Body of pancreas (tissue), 4 donors: ENCODE results near the gene PTPRM. TPM values are rescaled to one million over a fixed set of nuclear protein-coding genes. Genes with fewer than 3 reads are reported as not detected.

Source experiments
- ATAC-seq: fragments of 150-250 bp; one replicate; pipeline ENCODE4 v1.9.1; 2016
- DNase-seq, 4 donors: peaks; one replicate each; pipeline ENCODE4 v3.0.0-alpha.2; 2019
- H3K27ac ChIP-seq, 4 donors: fragments of 200-600 bp; sonication (generic); 1 replicate in 3 of 4; 2 replicates in 1 of 4; pipeline versions ENCODE4 v1.5.1 to v1.6.1; 2016 to 2019; ENCODE audit warnings: mild to moderate bottlenecking in 1 of 4, mixed read lengths in 1 of 4, moderate library complexity in 1 of 4
- H3K27me3 ChIP-seq, 2 donors: fragments of 200-600 bp; sonication (generic); one replicate each; pipeline ENCODE4 v1.6.0; 2016; ENCODE audit warnings: mild to moderate bottlenecking in 1 of 2
- H3K36me3 ChIP-seq, 2 donors: fragments of 200-600 bp; sonication (generic); replicated peaks in 1 of 2; 2 replicates each; pipeline ENCODE4 v1.5.1; 2016; ENCODE audit warnings: low read depth in 2 of 2; ENCODE audit not compliant: insufficient read depth in 1 of 2
- H3K4me1 ChIP-seq: fragments of 200-600 bp; sonication (generic); one replicate; pipeline ENCODE4 v1.6.0; 2016
- H3K4me3 ChIP-seq, 2 donors: fragments of 200-600 bp; sonication (generic); 1 replicate in 1 of 2; 2 replicates in 1 of 2; pipeline ENCODE4 v1.5.1; 2016 to 2019
- H3K9me3 ChIP-seq, 3 donors: fragments of 200-600 bp; sonication (generic); 1 replicate in 2 of 3; 2 replicates in 1 of 3; pipeline ENCODE4 v1.5.1; 2016
- POLR2A ChIP-seq, 3 donors: fragments of 450-650 bp; IDR thresholded peaks; one replicate each; pipeline ENCODE4 v1.6.1; 2016; ENCODE audit warnings: antibody characterized with exemption in 3 of 3, mild to moderate bottlenecking in 2 of 3
- WGBS, 2 donors: methylation state at CpG; one replicate each; pipeline ENCODE4 v1.1.5; 2017; 5-methylcytosine and 5-hydroxymethylcytosine counted together
- intact Hi-C: fragments of 100-400 bp; cut with DNase I; formaldehyde crosslinking; loops from one replicate; pipeline ENCODE4 v1.15.1; 2023
- total RNA-seq, 2 donors: library from RNA; depleted of rRNA; stranded (reverse); fragments of >200 nt; gene quantifications; one replicate each; pipeline ENCODE4 v1.1.0, GENCODE V29; 2016
- TF ChIP-seq, protein P1 (sequence below), 7 experiments: fragments of 450-650 bp in 4 of 7; fragments of 200-600 bp in 3 of 7; sonication (generic) in 3 of 7; IDR thresholded peaks; one replicate each; pipeline ENCODE4 v1.5.1; 2016 to 2019; ENCODE audit warnings: antibody characterized with exemption in 7 of 7

The PTPRM gene
- total RNA-seq, 2 donors from 2014 or later, result 38.2 to 48.0 TPM

DNA sequence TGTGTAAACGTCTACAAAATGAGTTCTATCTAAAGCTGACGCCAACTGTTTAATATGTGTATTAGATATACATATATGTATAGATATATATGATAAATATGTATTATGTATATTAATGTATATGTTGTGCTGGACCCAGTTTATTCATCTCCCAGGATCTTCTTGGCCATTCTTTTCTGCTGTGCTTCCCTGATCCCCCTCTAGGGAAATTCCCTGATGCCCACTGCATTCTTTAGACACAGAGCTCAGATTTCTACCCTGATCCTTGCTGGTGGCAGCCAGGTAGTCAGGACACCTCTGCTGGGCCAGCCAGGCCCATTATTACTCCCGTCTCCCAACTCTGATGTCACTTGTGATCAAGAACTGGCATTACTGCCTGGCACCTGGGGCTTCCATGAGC lies 292.0 kb downstream of the PTPRM start:
- H3K9me3 ChIP-seq, result no peaks in the 10 kb centered on the region
- DNase-seq (no peak), ATAC-seq (no peak)
- no peaks in the 10 kb centered on the region for H3K36me3 ChIP-seq
- 84 to 88% methylated on average over 3 of the region's 3 CpGs for WGBS, 2 donors
- no peak overlapping the region for H3K27ac ChIP-seq
- no peaks in the 10 kb centered on the region for H3K27me3 ChIP-seq
- peaks cover 8% of the 10 kb centered on the region for H3K4me1 ChIP-seq
- no peak overlapping the region for H3K4me3 ChIP-seq
- intact Hi-C loops, result no loop called here
- TF ChIP-seq POLR2A (IDR thresholded peaks at IDR 0.05), result no peak
- TF ChIP-seq, protein P1, sequence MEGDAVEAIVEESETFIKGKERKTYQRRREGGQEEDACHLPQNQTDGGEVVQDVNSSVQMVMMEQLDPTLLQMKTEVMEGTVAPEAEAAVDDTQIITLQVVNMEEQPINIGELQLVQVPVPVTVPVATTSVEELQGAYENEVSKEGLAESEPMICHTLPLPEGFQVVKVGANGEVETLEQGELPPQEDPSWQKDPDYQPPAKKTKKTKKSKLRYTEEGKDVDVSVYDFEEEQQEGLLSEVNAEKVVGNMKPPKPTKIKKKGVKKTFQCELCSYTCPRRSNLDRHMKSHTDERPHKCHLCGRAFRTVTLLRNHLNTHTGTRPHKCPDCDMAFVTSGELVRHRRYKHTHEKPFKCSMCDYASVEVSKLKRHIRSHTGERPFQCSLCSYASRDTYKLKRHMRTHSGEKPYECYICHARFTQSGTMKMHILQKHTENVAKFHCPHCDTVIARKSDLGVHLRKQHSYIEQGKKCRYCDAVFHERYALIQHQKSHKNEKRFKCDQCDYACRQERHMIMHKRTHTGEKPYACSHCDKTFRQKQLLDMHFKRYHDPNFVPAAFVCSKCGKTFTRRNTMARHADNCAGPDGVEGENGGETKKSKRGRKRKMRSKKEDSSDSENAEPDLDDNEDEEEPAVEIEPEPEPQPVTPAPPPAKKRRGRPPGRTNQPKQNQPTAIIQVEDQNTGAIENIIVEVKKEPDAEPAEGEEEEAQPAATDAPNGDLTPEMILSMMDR (IDR thresholded peaks at IDR 0.05), result no peak

DNA sequence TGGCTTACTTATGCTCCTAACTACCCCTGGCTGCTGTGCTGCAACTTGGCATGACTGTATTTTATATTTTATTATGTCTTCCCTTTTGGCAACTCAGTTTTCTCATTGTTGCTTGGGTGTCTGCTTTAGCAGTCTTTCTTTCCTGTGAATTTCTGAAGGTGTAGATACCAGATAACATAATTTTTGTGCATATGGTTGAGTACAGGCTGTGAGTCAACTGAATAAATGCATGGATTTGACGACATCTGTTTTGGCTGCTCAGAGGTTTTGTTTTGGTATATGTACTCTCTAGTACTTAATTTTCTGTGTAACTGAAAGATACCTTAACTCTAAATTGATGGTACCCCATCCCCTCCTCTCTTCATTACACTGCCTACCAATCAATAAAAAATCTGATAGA lies 303.1 kb downstream of the PTPRM start:
- H3K9me3 ChIP-seq, result no peaks in the 10 kb centered on the region
- H3K27ac ChIP-seq, result no peak overlapping the region
- H3K27me3 ChIP-seq, result no peaks in the 10 kb centered on the region
- no peak for ATAC-seq
- whole genome bisulfite sequencing, 2 donors, result 81 to 92% methylated on average over 1 of the region's 1 CpG
- no peak overlapping the region for H3K4me3 ChIP-seq
- TF ChIP-seq POLR2A (IDR thresholded peaks at IDR 0.05), result no peak
- TF ChIP-seq, protein P1 (IDR thresholded peaks at IDR 0.05), result no peak
- H3K36me3 ChIP-seq, result no peaks in the 10 kb centered on the region
- DNase-seq, result no peak
- intact Hi-C loops, result no loop called here
- peaks cover 10% of the 10 kb centered on the region for H3K4me1 ChIP-seq

DNA sequence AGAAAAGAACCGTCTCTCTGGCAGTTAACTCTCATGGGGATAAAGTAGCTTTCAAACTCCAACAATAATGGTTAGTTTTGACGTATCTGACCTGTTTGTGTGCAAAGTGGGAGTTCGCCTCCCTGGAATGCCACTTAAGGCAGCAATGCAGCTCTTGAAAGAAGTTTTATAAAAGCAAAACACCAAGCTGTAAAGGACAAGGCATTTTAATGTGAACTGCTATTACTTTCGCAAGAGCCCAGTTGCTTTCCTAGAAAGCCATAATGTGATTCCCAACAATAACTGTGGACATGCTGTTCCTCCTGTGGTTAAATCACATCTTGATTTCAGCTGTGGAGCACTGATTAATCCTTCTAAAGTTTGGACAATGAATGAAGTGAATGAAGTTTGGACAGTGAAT lies 303.7 kb downstream of the PTPRM start:
- Histone ChIP-seq H3K9me3 (no peaks in the 10 kb centered on the region), H3K4me1 (peaks cover 10% of the 10 kb centered on the region), H3K27me3 (no peaks in the 10 kb centered on the region), H3K4me3 (no peak overlapping the region), H3K27ac (no peak overlapping the region), H3K36me3 (no peaks in the 10 kb centered on the region)
- TF ChIP-seq, protein P1 (IDR thresholded peaks at IDR 0.05), result no peak
- no peak for TF ChIP-seq POLR2A (IDR thresholded peaks at IDR 0.05)
- no peak for ATAC-seq
- intact Hi-C loops, result no loop called here
- DNase-seq, result no peak
- 78 to 87% methylated on average over 4 of the region's 4 CpGs for WGBS, 2 donors

DNA sequence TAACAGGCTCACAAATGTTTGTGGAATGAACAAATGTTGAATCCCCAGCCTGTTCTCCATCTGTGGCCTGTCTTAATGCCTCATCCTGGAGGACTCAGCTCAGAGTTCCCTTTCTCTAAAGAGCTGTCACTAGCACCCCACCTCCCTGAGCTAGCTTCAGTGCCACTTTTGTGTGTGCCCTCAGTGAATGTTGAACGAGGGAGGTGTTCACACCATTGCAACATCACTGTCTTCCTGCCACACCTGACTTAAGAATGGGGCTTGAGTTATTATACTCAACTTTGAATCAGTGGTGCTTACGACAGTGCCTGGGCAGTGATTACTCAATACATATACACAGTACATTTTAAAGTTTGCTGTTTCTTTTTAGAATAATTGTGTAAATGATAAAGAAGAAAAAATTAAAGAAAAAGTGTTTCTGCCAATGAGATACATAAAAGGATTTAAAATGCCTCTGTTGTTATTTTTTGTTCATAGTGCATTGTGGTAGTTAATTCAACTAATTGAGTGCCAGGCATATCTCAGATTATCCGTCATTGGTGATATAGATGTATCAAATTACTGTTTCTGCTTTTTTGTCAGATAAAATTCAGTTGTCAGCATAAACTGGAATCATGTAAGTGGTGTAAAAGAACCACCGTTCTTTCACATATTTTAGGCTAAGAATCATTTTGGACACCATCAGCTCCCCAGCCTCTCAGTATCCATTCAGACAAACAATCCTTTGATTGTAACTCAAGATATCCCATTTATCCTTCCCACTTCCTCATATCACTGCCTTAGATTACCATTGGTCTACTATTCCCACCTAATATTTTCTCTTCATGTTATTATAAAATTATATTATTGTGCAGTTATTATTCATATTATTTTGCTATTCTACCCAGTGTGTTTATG lies 304.7 kb downstream of the PTPRM start:
- ATAC-seq (no peak), DNase-seq (no peak)
- intact Hi-C loops, result no loop called here
- Histone ChIP-seq H3K27me3 (no peaks in the 10 kb centered on the region), H3K36me3 (no peaks in the 10 kb centered on the region), H3K4me3 (no peak overlapping the region), H3K9me3 (no peaks in the 10 kb centered on the region), H3K4me1 (peaks cover 10% of the 10 kb centered on the region), H3K27ac (no peak overlapping the region)
- 64 to 68% methylated on average over 4 of the region's 4 CpGs for WGBS, 2 donors
- TF ChIP-seq, protein P1 (IDR thresholded peaks at IDR 0.05), result no peak
- no peak for TF ChIP-seq POLR2A (IDR thresholded peaks at IDR 0.05)

DNA sequence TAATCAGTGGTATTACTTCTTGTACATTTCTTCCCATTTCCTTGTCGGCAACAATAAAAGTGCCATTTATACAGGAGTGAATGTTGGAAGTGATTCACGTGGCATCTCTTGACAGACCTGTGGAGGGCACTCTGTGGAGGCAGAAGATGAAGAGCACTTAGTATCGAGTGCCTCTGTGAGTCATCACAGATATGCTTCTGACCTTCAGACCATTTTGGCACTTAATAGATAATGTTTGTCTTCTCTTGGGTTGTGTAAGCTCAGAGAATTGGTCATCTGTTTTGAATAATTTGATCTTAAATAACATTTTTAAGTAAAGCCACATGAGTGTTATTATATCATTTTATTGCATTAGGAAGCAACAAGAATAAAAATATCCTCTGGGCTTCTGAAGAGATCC lies 305.5 kb downstream of the PTPRM start:
- 56 to 62% methylated on average over 3 of the region's 3 CpGs for WGBS, 2 donors
- Histone ChIP-seq H3K27me3 (no peaks in the 10 kb centered on the region), H3K27ac (no peak overlapping the region)

More for the DNA sequence above, 305.5 kb downstream of the PTPRM start:
- DNase-seq (no peak), ATAC-seq (no peak)
- H3K9me3 ChIP-seq, result no peaks in the 10 kb centered on the region
- no peaks in the 10 kb centered on the region for H3K36me3 ChIP-seq
- H3K4me3 ChIP-seq, result no peak overlapping the region
- peaks cover 13% of the 10 kb centered on the region for H3K4me1 ChIP-seq
- intact Hi-C loops, result no loop called here
- TF ChIP-seq POLR2A (IDR thresholded peaks at IDR 0.05), result no peak
- TF ChIP-seq, protein P1 (IDR thresholded peaks at IDR 0.05), result no peak
